Measurements from ENCODE around the gene RAD51C. TPM values are rescaled to one million over a fixed set of nuclear protein-coding genes. Genes with fewer than 3 reads are reported as not detected.
"Not testable (repeated sequence)": the region's sequence is repeated elsewhere in the genome, so short reads cannot be mapped to it uniquely, and the experiment has no call there.

Gene RAD51C
- total RNA-seq, 2 donors from 2014 or later = 30.4 to 32.5 TPM

DNA sequence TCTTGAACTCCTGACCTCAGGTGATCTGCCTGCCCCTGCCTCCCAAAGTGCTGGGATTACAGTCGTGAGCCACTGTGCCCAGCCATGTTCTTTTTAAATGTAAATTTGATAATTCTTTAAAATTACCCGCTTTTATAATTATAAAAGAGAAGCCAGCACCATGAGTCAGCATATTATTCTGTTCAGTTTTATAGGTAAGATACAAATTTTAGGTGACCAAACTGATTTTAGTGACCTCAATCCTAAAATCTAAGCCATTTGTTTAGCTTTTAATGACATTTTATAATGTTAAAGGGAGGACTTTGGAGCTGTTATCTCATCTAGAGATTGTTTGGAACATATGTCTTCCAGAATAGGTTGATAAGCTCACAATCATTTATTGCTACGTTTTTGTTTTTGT, 42.4 kb downstream of the RAD51C start:
- Histone ChIP-seq H3K4me3 (no peak overlapping the region), H3K36me3 (no peaks in the 10 kb centered on the region), H3K27ac (no peak overlapping the region), H3K27me3 (replicated peaks; ENCODE audit: insufficient read depth) (no peaks in the 10 kb centered on the region), H3K9me3 (no peaks in the 10 kb centered on the region), H3K4me1 (replicated peaks) (no peaks in the 10 kb centered on the region)
- no peak for DNase-seq (ENCODE audit: low spot score)
- no peak for TF ChIP-seq POLR2A (IDR thresholded peaks at IDR 0.05)
- TF ChIP-seq, protein P1, sequence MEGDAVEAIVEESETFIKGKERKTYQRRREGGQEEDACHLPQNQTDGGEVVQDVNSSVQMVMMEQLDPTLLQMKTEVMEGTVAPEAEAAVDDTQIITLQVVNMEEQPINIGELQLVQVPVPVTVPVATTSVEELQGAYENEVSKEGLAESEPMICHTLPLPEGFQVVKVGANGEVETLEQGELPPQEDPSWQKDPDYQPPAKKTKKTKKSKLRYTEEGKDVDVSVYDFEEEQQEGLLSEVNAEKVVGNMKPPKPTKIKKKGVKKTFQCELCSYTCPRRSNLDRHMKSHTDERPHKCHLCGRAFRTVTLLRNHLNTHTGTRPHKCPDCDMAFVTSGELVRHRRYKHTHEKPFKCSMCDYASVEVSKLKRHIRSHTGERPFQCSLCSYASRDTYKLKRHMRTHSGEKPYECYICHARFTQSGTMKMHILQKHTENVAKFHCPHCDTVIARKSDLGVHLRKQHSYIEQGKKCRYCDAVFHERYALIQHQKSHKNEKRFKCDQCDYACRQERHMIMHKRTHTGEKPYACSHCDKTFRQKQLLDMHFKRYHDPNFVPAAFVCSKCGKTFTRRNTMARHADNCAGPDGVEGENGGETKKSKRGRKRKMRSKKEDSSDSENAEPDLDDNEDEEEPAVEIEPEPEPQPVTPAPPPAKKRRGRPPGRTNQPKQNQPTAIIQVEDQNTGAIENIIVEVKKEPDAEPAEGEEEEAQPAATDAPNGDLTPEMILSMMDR (IDR thresholded peaks at IDR 0.05) = no peak
- intact Hi-C loops (cut with DNase I) = no loop called here
- 82% methylated on average over 3 of the region's 3 CpGs for WGBS

DNA sequence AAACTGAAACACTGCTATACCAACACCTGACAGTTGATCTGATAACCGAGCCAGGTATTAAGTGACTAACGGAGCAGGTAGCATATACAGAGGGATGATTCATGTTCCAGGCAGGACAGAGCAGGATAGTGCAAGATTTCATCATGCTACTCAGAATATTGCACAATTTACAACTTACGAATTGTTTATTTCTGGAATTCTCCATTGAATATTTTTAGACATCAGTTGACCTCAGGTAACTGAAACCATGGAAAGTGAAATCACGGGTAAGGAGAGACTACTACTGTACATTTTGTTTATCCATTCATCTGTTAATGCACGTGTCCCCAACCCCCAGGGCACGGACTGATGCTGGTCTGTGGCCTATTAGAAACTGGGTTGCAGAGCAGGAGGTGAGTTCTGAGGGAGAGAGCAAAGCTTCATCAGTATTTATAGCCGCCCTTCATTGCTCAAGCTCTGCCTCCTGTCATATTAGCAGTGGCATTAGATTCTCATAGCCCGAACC, 48.8 kb downstream of the RAD51C start:
- Histone ChIP-seq H3K4me1 (replicated peaks) (no peaks in the 10 kb centered on the region), H3K4me3 (no peak overlapping the region), H3K27ac (no peak overlapping the region), H3K27me3 (replicated peaks; ENCODE audit: insufficient read depth) (no peaks in the 10 kb centered on the region), H3K9me3 (no peaks in the 10 kb centered on the region), H3K36me3 (no peaks in the 10 kb centered on the region)
- WGBS = 71% methylated on average over 8 of the region's 8 CpGs
- intact Hi-C loops (cut with DNase I) = no loop called here
- DNase-seq (ENCODE audit: low spot score) = no peak
- TF ChIP-seq POLR2A (IDR thresholded peaks at IDR 0.05) = no peak
- TF ChIP-seq, protein P1 (IDR thresholded peaks at IDR 0.05) = no peak
- TF ChIP-seq POLR2AphosphoS5 (IDR thresholded peaks at IDR 0.05) = peak; percentile 32

DNA sequence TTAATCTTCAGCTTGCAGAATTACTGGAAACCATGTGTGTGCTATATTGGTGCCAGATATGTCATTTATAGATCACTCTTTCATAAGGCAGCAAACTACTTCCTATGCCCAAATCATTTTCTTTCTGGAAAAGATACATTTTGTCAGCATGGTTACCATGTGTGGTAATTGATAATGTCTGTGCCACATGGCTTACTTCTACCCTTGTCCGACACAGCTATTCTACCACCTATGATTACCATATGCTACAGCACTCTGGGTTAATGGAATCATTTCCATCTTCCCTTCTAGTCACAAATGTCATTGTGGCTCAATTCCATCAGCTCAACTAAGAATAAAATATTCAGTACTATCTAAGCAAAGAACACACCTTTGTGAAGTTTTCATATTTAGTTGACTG, 55.3 kb downstream of the RAD51C start:
- DNase-seq (ENCODE audit: low spot score) = no peak
- Histone ChIP-seq H3K4me3 (no peak overlapping the region), H3K27me3 (replicated peaks; ENCODE audit: insufficient read depth) (no peaks in the 10 kb centered on the region), H3K4me1 (replicated peaks) (no peaks in the 10 kb centered on the region), H3K9me3 (no peaks in the 10 kb centered on the region), H3K36me3 (no peaks in the 10 kb centered on the region), H3K27ac (no peak overlapping the region)
- WGBS = 96% methylated on average over 1 of the region's 1 CpG
- intact Hi-C loops (cut with DNase I) = no loop called here
- TF ChIP-seq POLR2AphosphoS5 (IDR thresholded peaks at IDR 0.05) = no peak
- TF ChIP-seq, protein P1 (IDR thresholded peaks at IDR 0.05) = no peak
- TF ChIP-seq POLR2A (IDR thresholded peaks at IDR 0.05) = no peak

DNA sequence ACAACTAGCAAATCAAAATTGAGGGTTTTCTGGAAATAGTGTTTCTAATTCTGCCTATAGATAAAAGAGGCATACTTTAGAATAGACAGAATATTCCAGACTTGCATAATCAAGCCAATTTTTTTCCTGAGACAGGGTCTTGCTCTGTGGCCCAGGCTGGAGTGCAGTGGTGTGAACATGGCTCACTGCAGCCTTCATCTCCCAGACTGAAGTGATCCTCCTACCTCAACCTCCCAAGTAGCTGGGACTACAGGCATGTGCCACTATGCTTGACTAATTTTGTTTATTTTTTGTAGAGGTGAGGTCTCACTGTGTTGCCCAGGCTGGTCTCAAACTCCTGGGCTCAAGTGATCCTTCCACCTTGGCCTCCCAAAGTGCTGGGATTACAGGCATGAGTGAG, 57.2 kb downstream of the RAD51C start:
- H3K4me3 ChIP-seq; H3K9me3 ChIP-seq; H3K27ac ChIP-seq; intact Hi-C loops (cut with DNase I); DNase-seq (ENCODE audit: low spot score); H3K36me3 ChIP-seq; H3K4me1 ChIP-seq (replicated peaks); H3K27me3 ChIP-seq (replicated peaks; ENCODE audit: insufficient read depth): not testable (repeated sequence)

DNA sequence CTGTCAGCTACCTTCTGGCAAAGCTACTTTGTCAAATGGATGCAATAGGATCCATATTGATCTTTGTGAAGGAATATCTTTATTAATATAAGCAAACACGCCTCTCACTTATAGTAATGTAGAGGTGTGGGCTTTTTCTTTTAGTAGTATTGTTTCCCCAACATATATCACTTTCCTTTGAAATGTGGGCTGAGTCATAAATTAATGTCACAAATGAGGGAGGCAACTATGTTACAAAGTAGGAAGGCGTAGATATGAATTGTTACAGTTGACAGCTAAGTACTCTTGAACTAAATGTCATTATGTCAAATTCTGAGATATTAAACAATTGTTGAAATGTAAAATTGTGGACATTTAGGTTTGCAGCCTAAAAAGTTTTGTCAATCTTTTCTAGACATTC, 60.6 kb downstream of the RAD51C start:
- Histone ChIP-seq H3K36me3 (no peaks in the 10 kb centered on the region), H3K4me1 (replicated peaks) (no peaks in the 10 kb centered on the region), H3K27me3 (replicated peaks; ENCODE audit: insufficient read depth) (no peaks in the 10 kb centered on the region), H3K9me3 (no peaks in the 10 kb centered on the region), H3K4me3 (no peak overlapping the region), H3K27ac (no peak overlapping the region)
- intact Hi-C loops (cut with DNase I) = no loop called here
- no peak for DNase-seq (ENCODE audit: low spot score)
- TF ChIP-seq POLR2AphosphoS5 (IDR thresholded peaks at IDR 0.05) (no peak), POLR2A (IDR thresholded peaks at IDR 0.05) (no peak)
- TF ChIP-seq, protein P1 (IDR thresholded peaks at IDR 0.05) = no peak
- 50% methylated on average over 2 of the region's 2 CpGs for WGBS

All from prostate gland (tissue), 2 donors.